ENCODE measurements around the gene JAKMIP2.

DNA sequence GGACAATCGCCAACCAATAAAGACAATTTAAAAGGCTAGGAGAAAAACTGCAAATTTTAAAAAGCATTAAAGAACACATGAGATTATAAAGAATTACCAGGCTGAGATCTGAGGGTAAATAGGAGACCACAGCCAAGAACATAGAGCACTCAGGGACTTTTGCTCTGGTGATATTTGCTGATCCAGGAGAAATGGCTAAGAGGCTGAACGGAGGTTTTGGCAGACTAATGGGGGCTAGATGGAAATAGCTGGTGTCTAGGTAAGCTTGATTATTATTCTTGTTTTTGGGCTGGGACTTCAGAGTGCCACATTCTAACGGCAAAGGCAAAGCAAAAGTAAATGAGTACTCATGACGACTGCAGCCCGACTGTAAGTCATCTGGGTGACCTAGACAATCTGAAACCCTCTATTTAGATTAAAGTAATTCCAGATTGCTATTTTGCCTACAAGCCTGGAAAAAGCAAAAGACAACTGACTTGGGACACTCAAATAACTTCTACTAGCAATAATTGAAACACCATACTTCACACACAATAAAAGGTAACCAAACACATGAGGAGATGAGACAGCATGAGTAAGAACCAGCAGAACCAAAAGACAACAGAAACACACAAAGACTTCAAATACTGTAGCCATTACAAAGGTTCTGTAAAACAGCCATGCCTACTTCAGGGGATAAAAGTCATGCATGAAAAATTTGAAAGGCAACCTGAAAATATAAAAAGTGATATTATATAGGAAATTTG lies 68.8 kb downstream of the JAKMIP2 start:
- TF ChIP-seq, protein P1, sequence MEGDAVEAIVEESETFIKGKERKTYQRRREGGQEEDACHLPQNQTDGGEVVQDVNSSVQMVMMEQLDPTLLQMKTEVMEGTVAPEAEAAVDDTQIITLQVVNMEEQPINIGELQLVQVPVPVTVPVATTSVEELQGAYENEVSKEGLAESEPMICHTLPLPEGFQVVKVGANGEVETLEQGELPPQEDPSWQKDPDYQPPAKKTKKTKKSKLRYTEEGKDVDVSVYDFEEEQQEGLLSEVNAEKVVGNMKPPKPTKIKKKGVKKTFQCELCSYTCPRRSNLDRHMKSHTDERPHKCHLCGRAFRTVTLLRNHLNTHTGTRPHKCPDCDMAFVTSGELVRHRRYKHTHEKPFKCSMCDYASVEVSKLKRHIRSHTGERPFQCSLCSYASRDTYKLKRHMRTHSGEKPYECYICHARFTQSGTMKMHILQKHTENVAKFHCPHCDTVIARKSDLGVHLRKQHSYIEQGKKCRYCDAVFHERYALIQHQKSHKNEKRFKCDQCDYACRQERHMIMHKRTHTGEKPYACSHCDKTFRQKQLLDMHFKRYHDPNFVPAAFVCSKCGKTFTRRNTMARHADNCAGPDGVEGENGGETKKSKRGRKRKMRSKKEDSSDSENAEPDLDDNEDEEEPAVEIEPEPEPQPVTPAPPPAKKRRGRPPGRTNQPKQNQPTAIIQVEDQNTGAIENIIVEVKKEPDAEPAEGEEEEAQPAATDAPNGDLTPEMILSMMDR (conservative IDR thresholded peaks at IDR 0.05; ENCODE audit: low read length), result no peak
- TF ChIP-seq EZH2phosphoT487 (IDR thresholded peaks at IDR 0.05; ENCODE audit: borderline replicate concordance), result no peak
